Measurements from ENCODE around the gene STAT4.
A peak's percentile ranks its signal among the peaks of the same experiment; 100 is the strongest.

Gene STAT4

GRCh38 chr2:191051825-191052778 lies 98.7 kb downstream of the STAT4 start:
- no peak overlapping the region for H3K4me3 ChIP-seq (replicated peaks; ENCODE audit: low read depth, low read length)
- peak; percentile 79 for DNase-seq (ENCODE audit: low read depth)
- TF ChIP-seq CTCF (IDR thresholded peaks at IDR 0.05; ENCODE audit: low read length, missing control alignments), result peak; percentile 60

- no peak for TF ChIP-seq CTCF (IDR thresholded peaks at IDR 0.05; ENCODE audit: low read length, missing control alignments)
- DNase-seq (ENCODE audit: low read depth), result no peak
- H3K4me3 ChIP-seq (replicated peaks; ENCODE audit: low read depth, low read length), result no peak overlapping the region
Measured at GRCh38 chr2:191051177-191051576, 99.6 kb downstream of the STAT4 start.

DNA sequence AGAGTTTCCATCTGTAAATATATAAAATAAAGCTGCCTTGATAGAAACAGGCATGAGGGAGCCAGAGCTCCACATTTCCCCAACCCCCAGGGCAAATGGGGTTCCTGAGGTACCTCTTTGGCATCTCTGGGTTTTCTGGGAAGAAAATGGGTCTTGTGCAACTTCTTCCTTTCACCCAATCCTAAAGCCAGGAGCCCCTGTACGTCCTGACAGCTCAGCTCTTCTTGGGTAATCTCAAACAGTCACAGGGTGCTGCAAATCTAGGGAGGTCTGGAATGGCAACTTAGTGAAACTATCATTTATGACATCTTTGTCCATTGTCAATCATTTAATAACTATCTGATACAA lies 100.2 kb downstream of the STAT4 start:
- TF ChIP-seq CTCF (IDR thresholded peaks at IDR 0.05; ENCODE audit: low read length, missing control alignments), result no peak
- no peak overlapping the region for H3K4me3 ChIP-seq (replicated peaks; ENCODE audit: low read depth, low read length)
- peak; percentile 74 for DNase-seq (ENCODE audit: low read depth)

- peak; percentile 75 for DNase-seq (ENCODE audit: low read depth)
- no peak overlapping the region for H3K4me3 ChIP-seq (replicated peaks; ENCODE audit: low read depth, low read length)
- no peak for TF ChIP-seq CTCF (IDR thresholded peaks at IDR 0.05; ENCODE audit: low read length, missing control alignments)
Measured at GRCh38 chr2:191049728-191050639, 100.8 kb downstream of the STAT4 start.

GRCh38 chr2:191048073-191048472 lies 102.7 kb downstream of the STAT4 start:
- no peak for TF ChIP-seq CTCF (IDR thresholded peaks at IDR 0.05; ENCODE audit: low read length, missing control alignments)
- DNase-seq (ENCODE audit: low read depth), result peak; percentile 18
- no peak overlapping the region for H3K4me3 ChIP-seq (replicated peaks; ENCODE audit: low read depth, low read length)

- DNase-seq (ENCODE audit: low read depth), result peak; percentile 19
- no peak for TF ChIP-seq CTCF (IDR thresholded peaks at IDR 0.05; ENCODE audit: low read length, missing control alignments)
- H3K4me3 ChIP-seq (replicated peaks; ENCODE audit: low read depth, low read length), result no peak overlapping the region
Measured at GRCh38 chr2:191045141-191045540, 105.7 kb downstream of the STAT4 start.

All from fibroblast of pulmonary artery (primary cell).